Neuronal stem cell (in vitro differentiated cells): ENCODE data around the gene FYN.
"Not testable (repeated sequence)": the region's sequence is repeated elsewhere in the genome, so short reads cannot be mapped to it uniquely, and the experiment has no call there.

Experiments
- DNase-seq: peaks from one replicate; pipeline ENCODE4 v3.0.0-alpha.2; 2013; ENCODE audit warnings: low spot score
- H2AFZ ChIP-seq: one replicate; pipeline ENCODE4 v1.6.1; 2013; ENCODE audit warnings: mild to moderate bottlenecking, low read length, inconsistent platforms
- H2AK5ac ChIP-seq: 2 replicates; pipeline ENCODE4 v1.6.1; 2013; ENCODE audit warnings: low read depth, mild to moderate bottlenecking, inconsistent platforms, low read length, moderate library complexity, mixed read lengths
- H2BK120ac ChIP-seq: 2 replicates; pipeline ENCODE4 v1.6.1; 2013; ENCODE audit warnings: low read depth, mild to moderate bottlenecking, inconsistent platforms, low read length, moderate library complexity, mixed read lengths
- H2BK12ac ChIP-seq: one replicate; pipeline ENCODE4 v1.6.1; 2013; ENCODE audit warnings: low read length, inconsistent platforms
- H2BK15ac ChIP-seq: 2 replicates; pipeline ENCODE4 v1.6.1; 2013; ENCODE audit warnings: mild to moderate bottlenecking, low read length, inconsistent platforms, mixed read lengths
- H2BK5ac ChIP-seq: one replicate; pipeline ENCODE4 v1.6.1; 2013; ENCODE audit warnings: inconsistent platforms, mild to moderate bottlenecking, low read length, moderate library complexity
- H3K14ac ChIP-seq: one replicate; pipeline ENCODE4 v1.6.1; 2013; ENCODE audit warnings: low read length, inconsistent platforms
- H3K18ac ChIP-seq: 2 replicates; pipeline ENCODE4 v1.6.1; 2013; ENCODE audit warnings: low read length, inconsistent platforms
- H3K23ac ChIP-seq: 2 replicates; pipeline ENCODE4 v1.6.1; 2013; ENCODE audit warnings: low read depth, mild to moderate bottlenecking, mixed read lengths, low read length, inconsistent platforms; ENCODE audit not compliant: poor library complexity
- H3K27ac ChIP-seq: replicated peaks from 3 replicates; pipeline ENCODE4 v1.5.1; 2013; ENCODE audit warnings: low read length, inconsistent platforms
- H3K27me3 ChIP-seq, 3 experiments: 2 replicates each; pipeline ENCODE4 v1.6.1; 2013; ENCODE audit warnings: low read length in 3 of 3, mild to moderate bottlenecking in 2 of 3, inconsistent platforms in 1 of 3, low read depth in 1 of 3, mixed read lengths in 1 of 3, moderate library complexity in 1 of 3; ENCODE audit not compliant: control insufficient read depth in 3 of 3, insufficient read depth in 3 of 3
- H3K36me3 ChIP-seq, 2 donors: replicated peaks in 1 of 2; 2 replicates each; pipeline ENCODE4 v1.6.1; 2013; ENCODE audit warnings: low read length in 2 of 2; ENCODE audit not compliant: control insufficient read depth in 2 of 2, insufficient read depth in 2 of 2
- H3K4ac ChIP-seq: 2 replicates; pipeline ENCODE4 v1.6.1; 2013; ENCODE audit warnings: inconsistent platforms, mild to moderate bottlenecking, low read length, moderate library complexity
- H3K4me1 ChIP-seq, 2 donors: 1 replicate in 1 of 2; 2 replicates in 1 of 2; pipeline ENCODE4 v1.6.1; 2013; ENCODE audit warnings: low read length in 2 of 2, low read depth in 1 of 2; ENCODE audit not compliant: control insufficient read depth in 2 of 2, insufficient read depth in 1 of 2
- H3K4me2 ChIP-seq: one replicate; pipeline ENCODE4 v1.6.1; 2013; ENCODE audit warnings: mild to moderate bottlenecking, low read length, inconsistent platforms; ENCODE audit not compliant: insufficient read depth, poor library complexity, severe bottlenecking
- H3K4me3 ChIP-seq, 2 donors: 2 replicates each; pipeline ENCODE4 v1.5.1; 2013; ENCODE audit warnings: low read length in 2 of 2, mild to moderate bottlenecking in 2 of 2, inconsistent platforms in 1 of 2, moderate library complexity in 1 of 2
- H3K79me1 ChIP-seq: one replicate; pipeline ENCODE4 v1.6.1; 2013; ENCODE audit warnings: low read depth, mild to moderate bottlenecking, inconsistent platforms, low read length, moderate library complexity
- H3K9ac ChIP-seq: one replicate; pipeline ENCODE4 v1.6.1; 2013; ENCODE audit warnings: mild to moderate bottlenecking, low read depth, low read length, inconsistent platforms; ENCODE audit not compliant: poor library complexity
- H3K9me3 ChIP-seq, 2 donors: replicated peaks in 1 of 2; 2 replicates each; pipeline versions ENCODE3 to v1.6.1; 2013; ENCODE audit warnings: low read length in 2 of 2, mild to moderate bottlenecking in 2 of 2, inconsistent platforms in 1 of 2, low read depth in 1 of 2, mixed read lengths in 1 of 2, moderate library complexity in 1 of 2; ENCODE audit not compliant: control insufficient read depth in 2 of 2, insufficient read depth in 1 of 2
- H4K8ac ChIP-seq: one replicate; pipeline ENCODE4 v1.6.1; 2013; ENCODE audit warnings: low read depth, mild to moderate bottlenecking, inconsistent platforms, low read length, moderate library complexity
- H4K91ac ChIP-seq: one replicate; pipeline ENCODE4 v1.6.1; 2013; ENCODE audit warnings: low read length, low read depth, mild to moderate bottlenecking, inconsistent platforms; ENCODE audit not compliant: poor library complexity
- WGBS, 2 donors: extraction: QIAGEN DNeasy Blood & Tissue Kit; methylation state at CpG; one replicate each; pipeline ENCODE4 v1.1.7; 2013; ENCODE audit warnings: missing lambda C conversion rate in 2 of 2, mixed read lengths in 1 of 2; ENCODE audit not compliant: insufficient read length in 2 of 2, insufficient replicate concordance in 1 of 2; ENCODE audit errors: extremely low coverage in 2 of 2; 5-methylcytosine and 5-hydroxymethylcytosine counted together

Gene FYN

GRCh38 chr6:111644893-111645430 lies 228.3 kb downstream of the FYN start:
- Histone ChIP-seq H3K9me3 (peaks cover 0 to 4% of the 10 kb centered on the region in 2 donors), H3K27me3 (no peaks in the 10 kb centered on the region), H3K18ac (no peak overlapping the region), H2BK15ac (no peak overlapping the region), H3K4me3 (peak overlapping the region in 1 of 2 donors; percentile 4), H2BK12ac (no peak overlapping the region), H2BK5ac (peak overlapping the region; percentile 29), H3K79me1 (no peaks in the 10 kb centered on the region), H2BK120ac (no peak overlapping the region), H3K4me2 (no peak overlapping the region), H3K23ac (no peak overlapping the region), H3K4me1 (no peaks in the 10 kb centered on the region), H3K9ac (peak overlapping the region; percentile 63), H4K91ac (peak overlapping the region; percentile 34), H3K36me3 (peaks cover 0 to 5% of the 10 kb centered on the region in 2 donors), H3K27ac (no peak overlapping the region), H4K8ac (no peak overlapping the region), H2AK5ac (peak overlapping the region; percentile 25), H3K14ac (no peak overlapping the region), H3K4ac (no peak overlapping the region), H2AFZ (no peak overlapping the region)
- WGBS, 2 donors = no CpG with 5 or more reads among the region's 4 CpGs
- DNase-seq = no peak

DNA sequence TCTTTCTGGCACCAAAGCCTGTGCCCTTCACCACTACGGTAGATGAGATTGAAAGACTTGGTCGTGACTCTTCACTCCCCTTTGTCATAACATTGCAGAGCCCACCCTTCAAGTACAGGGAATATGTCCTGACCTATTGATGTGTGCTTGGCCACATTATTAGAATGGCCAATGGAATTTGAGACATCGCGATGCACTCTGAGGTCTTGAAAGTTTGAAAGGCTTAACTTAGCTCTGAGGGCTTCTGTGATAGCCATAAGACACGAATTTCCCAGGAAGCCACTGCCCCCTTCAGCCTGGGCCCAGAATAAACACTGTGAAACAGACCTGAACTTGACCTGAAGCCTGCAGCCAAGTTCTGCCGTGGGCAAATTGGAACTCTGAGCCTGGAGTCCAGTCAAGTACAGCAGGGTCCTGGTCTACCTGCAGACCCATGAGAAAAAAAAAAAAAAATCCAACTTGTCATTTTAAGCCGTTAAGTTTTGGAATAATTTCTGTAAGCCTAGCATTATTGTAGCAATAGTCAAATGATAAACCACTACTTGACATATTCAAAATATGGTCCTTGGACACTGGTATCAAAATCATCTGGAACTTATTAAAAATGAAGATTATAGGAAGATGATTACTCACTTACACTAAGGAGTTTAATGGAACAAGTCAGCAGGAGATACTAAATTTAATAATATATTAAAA lies 230.6 kb downstream of the FYN start:
- WGBS, 2 donors = no CpG with 5 or more reads among the region's 7 CpGs
- DNase-seq = no peak
- no peaks in the 10 kb centered on the region for H3K9me3 ChIP-seq
- no peak overlapping the region for H4K91ac ChIP-seq
- no peak overlapping the region for H2AFZ ChIP-seq
- no peak overlapping the region for H4K8ac ChIP-seq
- no peaks in the 10 kb centered on the region for H3K27me3 ChIP-seq
- H3K14ac ChIP-seq = no peak overlapping the region
- no peaks in the 10 kb centered on the region for H3K79me1 ChIP-seq
- no peak overlapping the region for H3K4me3 ChIP-seq
- no peaks in the 10 kb centered on the region for H3K4me1 ChIP-seq
- peaks cover 0 to under 1% of the 10 kb centered on the region in 2 donors for H3K36me3 ChIP-seq
- no peak overlapping the region for H3K18ac ChIP-seq
- H2BK120ac ChIP-seq = no peak overlapping the region
- H3K23ac ChIP-seq = no peak overlapping the region
- no peak overlapping the region for H2BK5ac ChIP-seq
- H3K4me2 ChIP-seq = no peak overlapping the region
- H2BK12ac ChIP-seq = no peak overlapping the region
- no peak overlapping the region for H2AK5ac ChIP-seq
- no peak overlapping the region for H2BK15ac ChIP-seq
- H3K4ac ChIP-seq = no peak overlapping the region
- H3K9ac ChIP-seq = no peak overlapping the region
- H3K27ac ChIP-seq = no peak overlapping the region

GRCh38 chr6:111639266-111639665 lies 234.0 kb downstream of the FYN start:
- Histone ChIP-seq H2AK5ac (no peak overlapping the region), H3K4me2 (no peak overlapping the region), H2AFZ (no peak overlapping the region), H3K18ac (no peak overlapping the region), H4K8ac (no peak overlapping the region), H3K79me1 (no peaks in the 10 kb centered on the region), H3K36me3 (no peaks in the 10 kb centered on the region), H3K4me1 (no peaks in the 10 kb centered on the region), H3K9ac (no peak overlapping the region), H3K27me3 (no peaks in the 10 kb centered on the region), H3K27ac (no peak overlapping the region), H2BK120ac (no peak overlapping the region), H3K4me3 (no peak overlapping the region), H4K91ac (no peak overlapping the region), H3K14ac (no peak overlapping the region), H2BK12ac (no peak overlapping the region), H3K23ac (no peak overlapping the region), H3K4ac (no peak overlapping the region), H2BK5ac (no peak overlapping the region), H3K9me3 (no peaks in the 10 kb centered on the region), H2BK15ac (no peak overlapping the region)
- DNase-seq = no peak

DNA sequence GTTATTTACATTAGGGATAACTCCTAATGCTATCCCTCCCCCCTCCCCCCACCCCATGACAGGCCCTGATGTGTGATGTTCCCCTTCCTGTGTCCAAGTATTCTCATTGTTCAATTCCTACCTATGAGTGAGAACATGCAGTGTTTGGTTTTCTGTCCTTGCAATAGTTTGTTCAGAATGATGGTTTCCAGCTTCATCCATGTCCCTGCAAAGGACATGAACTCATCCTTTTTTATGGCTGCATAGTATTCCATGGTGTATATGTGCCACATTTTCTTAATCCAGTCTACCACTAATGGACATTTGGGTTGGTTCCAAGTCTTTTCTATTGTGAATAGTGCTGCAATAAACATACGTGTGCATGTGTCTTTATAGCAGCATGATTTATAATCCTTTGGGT lies 238.3 kb downstream of the FYN start:
- H3K14ac ChIP-seq, H4K91ac ChIP-seq, H2AFZ ChIP-seq, H3K4ac ChIP-seq, H3K9me3 ChIP-seq, H3K23ac ChIP-seq, H2BK12ac ChIP-seq, H2AK5ac ChIP-seq, H3K9ac ChIP-seq, H2BK5ac ChIP-seq, H2BK15ac ChIP-seq, H3K79me1 ChIP-seq, H3K27me3 ChIP-seq, H3K36me3 ChIP-seq, H3K4me2 ChIP-seq, H3K27ac ChIP-seq, H3K4me3 ChIP-seq, DNase-seq, H4K8ac ChIP-seq, H3K18ac ChIP-seq, H2BK120ac ChIP-seq: not testable (repeated sequence)
- no CpG with 5 or more reads among the region's 1 CpG for WGBS, 2 donors
- H3K4me1 ChIP-seq = peaks cover 9 to 11% of the 10 kb centered on the region in 2 donors
